ENCODE data around the gene FAM114A2.

DNA sequence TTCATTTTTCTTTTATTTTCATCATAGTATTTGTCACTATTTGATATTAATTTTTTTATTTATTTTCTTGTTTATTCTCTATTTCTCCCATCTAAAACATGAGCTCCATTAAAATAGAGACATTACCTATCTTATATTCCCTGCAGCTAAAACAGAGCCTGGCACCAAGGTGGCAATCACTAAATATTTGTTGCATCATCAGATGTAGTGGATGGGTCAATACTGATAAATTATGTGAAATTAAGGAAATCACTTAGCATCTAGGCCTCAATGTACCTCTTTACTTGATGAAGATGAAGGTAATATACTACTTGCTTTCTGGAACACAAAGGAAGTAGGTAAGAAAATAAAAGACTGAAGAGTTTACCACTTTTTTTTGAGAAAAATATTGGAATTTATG lies 24.7 kb upstream of the FAM114A2 start:
- no peak for TF ChIP-seq POLR2A (IDR thresholded peaks at IDR 0.05)
- TF ChIP-seq EP300 (IDR thresholded peaks at IDR 0.05): no peak

Measured in upper lobe of left lung (tissue), 4 donors.